NCI-H524 treated with DMSO at 0.1 percent for 48 hours (cell line): ENCODE data around the gene LRRC14B.
A peak's percentile ranks its signal among the peaks of the same experiment; 100 is the strongest.
"Not testable (repeated sequence)": the region's sequence is repeated elsewhere in the genome, so short reads cannot be mapped to it uniquely, and the experiment has no call there.

Experiments
- DNase-seq: peaks from one replicate; lab custom pipeline; 2025; lab: John Stamatoyannopoulos, UW

The LRRC14B gene

DNA sequence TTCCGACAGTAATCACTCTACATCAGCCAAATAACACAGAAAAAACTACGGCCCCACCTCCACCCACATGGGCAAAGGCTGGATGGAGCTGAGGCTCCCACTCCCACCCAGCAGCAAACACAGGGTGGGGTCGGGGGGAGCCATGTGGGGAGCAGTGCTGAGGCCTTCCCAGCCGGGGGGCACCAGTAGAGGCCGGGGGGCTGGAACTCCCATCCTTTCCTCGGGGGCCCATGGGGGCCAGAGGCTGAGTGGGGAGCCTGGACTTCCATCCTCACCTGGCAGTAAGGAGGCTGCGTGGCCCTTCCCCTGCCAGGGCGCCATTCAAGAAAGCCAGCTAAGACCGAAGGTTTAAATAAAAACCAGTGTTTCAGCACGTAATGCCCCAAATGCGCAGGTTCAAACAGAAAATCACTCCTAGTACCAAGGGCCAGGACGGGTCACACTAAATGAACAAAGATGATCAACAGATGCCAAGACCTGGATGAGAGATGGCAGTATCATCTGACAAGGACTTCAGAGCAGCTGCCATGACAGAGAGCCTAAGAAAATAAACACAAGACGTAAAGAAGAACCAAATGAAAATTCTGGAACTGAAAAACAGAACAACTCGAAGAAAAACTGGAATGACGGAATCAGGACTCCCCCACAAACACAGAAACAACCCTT is 17.3 kb downstream of the LRRC14B start:
- DNase-seq, result no peak

DNA sequence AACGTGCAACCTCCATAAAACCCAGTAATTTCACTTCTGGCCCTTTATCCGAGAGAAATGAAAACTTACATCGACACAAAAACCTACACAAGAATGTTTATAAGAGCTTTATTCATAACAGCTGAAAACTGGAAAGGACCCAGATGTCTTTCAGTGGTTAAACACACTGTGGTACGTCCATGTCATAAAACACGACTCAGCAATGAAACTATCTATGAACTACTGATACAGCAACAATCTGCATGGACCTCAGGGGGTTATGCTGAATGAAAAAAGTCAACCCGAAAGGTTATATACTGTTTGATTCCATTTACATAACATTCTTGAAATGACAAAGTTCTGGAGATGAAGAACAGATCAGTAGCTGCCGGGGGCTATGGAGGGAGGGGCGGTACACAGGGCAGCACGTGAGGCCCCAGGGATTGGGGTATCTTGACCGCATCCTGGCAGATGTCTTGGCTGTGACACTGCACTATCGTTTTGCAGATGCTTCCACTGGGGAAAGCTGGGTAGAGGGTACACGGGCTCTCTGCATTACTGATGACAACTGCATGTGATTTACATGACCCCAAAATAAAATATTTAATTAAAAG is 22.6 kb downstream of the LRRC14B start:
- no peak for DNase-seq

GRCh38 chr5:215256-215655 is 24.0 kb downstream of the LRRC14B start:
- DNase-seq, result not testable (repeated sequence)

DNA sequence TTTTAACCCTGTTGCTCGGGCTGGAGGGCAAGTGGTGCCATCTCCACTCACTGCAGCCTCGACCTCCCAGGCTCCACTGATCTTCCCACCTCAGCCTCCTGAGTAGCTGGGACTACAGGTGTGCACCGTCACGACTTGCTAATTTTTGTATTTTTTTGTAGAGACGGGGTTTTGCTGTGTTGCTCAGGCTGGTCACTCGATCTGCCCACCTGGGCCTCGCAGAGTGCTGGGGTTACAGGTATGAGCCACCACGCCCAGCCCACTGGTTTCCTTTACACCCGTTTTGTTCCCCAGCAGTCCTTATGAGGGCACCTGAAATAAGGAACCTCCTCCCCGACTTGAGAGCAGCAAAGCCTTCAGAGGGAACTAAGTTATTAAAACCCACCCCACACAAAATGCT is 24.8 kb downstream of the LRRC14B start:
- DNase-seq, result not testable (repeated sequence)

GRCh38 chr5:217494-218456 is 26.5 kb downstream of the LRRC14B start, which contains the start of the genes CCDC127 and SDHA:
CCDC127 (minus strand) TSS chr5:218153; CDS start chr5:216849, 1,304 bp downstream.
SDHA (plus strand) TSS chr5:218320; CDS start chr5:218356, 36 bp downstream.
- DNase-seq, result peak; percentile 64

- no peak for DNase-seq
These were observed 27.4 kb downstream of the LRRC14B start for GRCh38 chr5:218457-219291.

DNA sequence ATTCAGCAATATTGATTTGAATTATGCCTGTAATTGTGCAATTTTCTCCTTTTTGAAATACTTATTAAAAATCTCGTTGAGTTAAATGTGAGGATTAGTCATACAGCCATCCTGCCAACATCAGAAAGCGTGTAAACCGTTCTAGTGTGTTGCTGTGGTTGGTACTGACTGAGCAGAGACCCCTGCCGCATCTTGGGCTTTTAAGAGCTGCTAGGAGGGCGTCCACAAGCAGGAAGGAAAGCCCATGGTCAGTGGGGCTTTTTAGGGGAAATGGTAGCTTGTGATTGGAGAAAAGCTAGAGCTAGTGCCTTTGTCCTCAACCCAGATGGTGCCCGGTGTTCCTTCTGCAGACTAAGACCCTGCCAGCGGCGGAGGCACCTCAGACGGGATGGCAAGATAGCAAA is 28.2 kb downstream of the LRRC14B start:
- DNase-seq, result peak; percentile 14

DNA sequence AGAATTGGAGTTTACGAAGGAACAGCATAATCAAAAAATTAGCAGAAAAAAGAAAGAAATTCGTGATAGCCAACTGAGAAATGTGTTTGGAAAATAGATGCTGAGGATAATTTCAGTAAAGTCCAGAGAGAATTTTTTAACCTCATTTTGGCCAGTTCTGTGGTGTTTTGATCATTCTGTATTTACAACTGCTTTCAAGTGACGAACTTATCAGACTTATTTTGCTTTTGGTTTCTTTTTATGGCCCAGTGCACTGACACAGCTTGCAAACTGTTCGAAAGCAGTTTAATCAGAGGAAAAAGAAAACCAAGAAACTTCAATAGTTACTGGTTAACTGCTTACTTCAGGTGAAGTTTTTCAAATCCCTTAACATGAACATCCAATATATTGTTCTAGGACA is 28.7 kb downstream of the LRRC14B start:
- no peak for DNase-seq

- DNase-seq, result not testable (repeated sequence)
These were observed 31.8 kb downstream of the LRRC14B start for GRCh38 chr5:222951-223715.

DNA sequence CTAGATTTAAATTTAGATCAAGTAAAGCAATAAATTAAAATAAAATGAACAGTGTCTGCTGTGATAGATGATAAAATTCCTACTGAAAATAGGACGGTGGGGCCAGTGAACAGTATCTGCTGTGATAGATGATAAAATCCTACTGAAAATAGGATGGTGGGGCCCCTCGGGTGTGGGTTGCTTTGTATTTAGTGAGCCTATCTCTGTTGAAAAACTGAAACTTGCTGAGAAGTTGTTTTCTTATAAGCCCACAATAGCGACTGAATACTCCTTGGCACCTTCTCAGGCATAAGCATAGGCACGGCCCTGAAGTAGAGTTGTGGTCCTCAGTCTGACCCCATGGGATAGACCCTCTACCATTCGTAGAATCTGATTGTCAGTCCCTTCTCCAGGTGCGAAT is 32.5 kb downstream of the LRRC14B start:
- no peak for DNase-seq

DNA sequence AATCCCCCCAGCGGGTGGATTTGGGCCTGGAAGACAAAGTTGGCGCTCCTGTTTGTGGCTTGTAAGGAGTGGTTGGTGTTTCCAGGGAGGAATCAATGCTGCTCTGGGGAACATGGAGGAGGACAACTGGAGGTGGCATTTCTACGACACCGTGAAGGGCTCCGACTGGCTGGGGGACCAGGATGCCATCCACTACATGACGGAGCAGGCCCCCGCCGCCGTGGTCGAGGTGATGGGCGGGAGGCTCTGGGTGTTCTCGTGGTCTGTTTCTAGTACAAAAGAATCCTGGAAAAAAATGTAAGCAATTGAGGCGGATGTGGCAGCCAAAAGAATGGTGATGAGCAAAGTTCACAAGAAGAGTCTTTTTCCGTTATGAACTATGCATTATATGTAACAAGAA is 34.0 kb downstream of the LRRC14B start:
- DNase-seq, result no peak

GRCh38 chr5:227375-227774 is 36.1 kb downstream of the LRRC14B start:
- not testable (repeated sequence) for DNase-seq

- DNase-seq, result no peak
These were observed 37.6 kb downstream of the LRRC14B start for GRCh38 chr5:228886-229285.

GRCh38 chr5:230711-231110 is 39.4 kb downstream of the LRRC14B start:
- no peak for DNase-seq

GRCh38 chr5:231661-232060 is 40.4 kb downstream of the LRRC14B start:
- DNase-seq, result no peak

DNA sequence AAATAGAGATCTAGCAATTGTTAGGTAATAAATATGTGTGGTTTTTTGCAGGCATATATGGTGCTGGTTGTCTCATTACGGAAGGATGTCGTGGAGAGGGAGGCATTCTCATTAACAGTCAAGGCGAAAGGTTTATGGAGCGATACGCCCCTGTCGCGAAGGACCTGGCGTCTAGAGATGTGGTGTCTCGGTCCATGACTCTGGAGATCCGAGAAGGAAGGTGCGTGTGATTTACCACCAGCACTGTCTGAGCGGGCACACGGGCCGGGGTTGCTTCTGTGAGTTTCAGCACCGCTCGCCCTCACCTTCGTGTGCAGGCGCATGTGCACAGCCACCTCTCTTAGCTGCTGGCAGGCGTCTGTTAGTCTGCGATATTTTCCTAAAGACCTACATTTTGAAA is 42.1 kb downstream of the LRRC14B start:
- DNase-seq, result not testable (repeated sequence)

DNA sequence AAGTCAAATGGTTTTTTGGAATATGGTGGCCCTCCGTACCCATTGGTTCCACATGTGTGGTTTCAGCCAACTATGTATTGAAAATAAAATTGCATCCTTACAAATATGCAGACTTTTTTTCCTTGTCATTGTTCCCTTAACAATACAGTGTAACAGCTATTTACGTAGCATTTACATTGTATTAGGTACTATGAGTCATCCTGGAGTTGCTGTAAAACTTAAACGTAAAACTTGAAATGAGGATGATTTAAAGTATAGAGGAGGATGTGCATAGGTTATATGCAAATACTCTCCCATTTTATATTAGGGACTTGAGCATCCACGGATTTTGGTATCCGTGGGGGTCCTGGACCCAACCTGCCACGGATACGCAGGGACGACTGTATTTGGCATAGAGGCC is 43.2 kb downstream of the LRRC14B start:
- DNase-seq, result no peak

DNA sequence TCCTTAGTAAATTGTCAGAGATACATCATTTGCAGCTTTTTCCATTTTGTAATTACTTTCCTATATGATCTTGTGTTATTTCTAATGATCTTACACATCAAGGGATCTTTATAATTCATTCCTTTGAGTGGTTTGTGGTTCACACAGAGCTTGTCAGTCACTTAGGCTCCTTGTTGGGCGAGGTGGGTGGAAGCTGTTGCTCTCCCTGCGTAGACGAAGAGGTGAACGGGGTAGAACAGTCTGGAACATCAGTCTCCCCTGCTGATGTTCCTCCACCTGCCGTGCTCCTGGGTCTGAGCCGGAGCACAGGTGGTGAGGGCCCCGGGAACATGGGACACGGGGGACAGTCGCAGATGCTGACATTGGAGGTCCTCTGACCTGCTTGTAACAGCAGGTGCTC is 44.2 kb downstream of the LRRC14B start:
- not testable (repeated sequence) for DNase-seq

DNA sequence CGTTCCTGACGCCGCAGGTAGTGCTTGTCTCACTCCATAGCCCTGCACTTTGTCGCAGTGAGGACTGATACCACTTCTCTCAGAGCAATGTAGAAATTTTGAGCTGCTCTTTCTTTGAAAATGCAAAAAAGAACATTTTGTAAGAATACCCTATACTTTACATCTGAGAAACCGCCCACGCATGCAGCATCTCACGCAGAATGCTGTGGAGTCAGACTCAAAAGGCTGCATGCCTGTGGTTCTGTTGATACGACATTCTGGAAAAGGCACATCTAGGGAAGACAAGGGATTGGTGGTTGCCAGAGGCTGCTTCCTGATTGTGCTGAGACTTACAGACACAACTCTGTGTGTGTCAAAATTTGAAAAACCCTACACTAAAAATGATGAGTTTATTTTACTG is 46.6 kb downstream of the LRRC14B start:
- not testable (repeated sequence) for DNase-seq

- DNase-seq, result not testable (repeated sequence)
These were observed 49.3 kb downstream of the LRRC14B start for GRCh38 chr5:240550-240949.
